HG03097 (cell line): ENCODE results near the gene VSIG4.

Experiments used
- ATAC-seq: cut with Tn5 transposase; IDR thresholded peaks from one replicate; pipeline ENCODE4 v1.9.1; 2021; ENCODE audit not compliant: unreplicated experiment, low FRiP score

The VSIG4 gene

GRCh38 chrX:66012094-66012534 lies 27.8 kb downstream of the VSIG4 start:
- peak; percentile 57 for ATAC-seq

DNA sequence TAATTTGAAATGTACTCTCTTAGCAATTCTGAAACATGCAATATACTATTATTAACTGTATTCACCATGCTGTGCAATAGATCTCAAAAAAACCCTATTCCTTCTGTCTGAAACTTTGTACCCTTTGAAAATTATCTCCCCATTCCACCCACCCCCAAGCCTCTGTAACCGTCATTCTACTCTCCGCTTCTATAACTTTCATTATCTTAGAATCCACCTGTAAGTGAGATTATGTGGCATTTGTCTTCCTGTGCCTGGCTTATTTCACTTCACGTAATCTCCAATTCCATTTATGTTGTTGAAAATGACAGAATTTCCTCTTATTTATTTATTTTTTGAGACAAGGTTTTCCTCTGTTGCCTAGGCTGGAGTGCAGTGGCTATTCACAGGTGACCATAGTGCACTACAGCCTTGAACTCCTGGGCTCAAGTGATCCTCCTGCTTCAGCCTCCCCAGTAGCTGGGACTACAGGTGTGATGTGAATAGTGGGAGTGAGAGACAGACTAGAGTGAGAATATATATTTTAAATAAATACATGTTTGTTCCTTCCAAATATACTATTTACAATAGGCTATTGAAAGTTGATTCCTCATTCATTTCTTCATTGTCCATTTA lies 30.5 kb downstream of the VSIG4 start:
- no peak for ATAC-seq

DNA sequence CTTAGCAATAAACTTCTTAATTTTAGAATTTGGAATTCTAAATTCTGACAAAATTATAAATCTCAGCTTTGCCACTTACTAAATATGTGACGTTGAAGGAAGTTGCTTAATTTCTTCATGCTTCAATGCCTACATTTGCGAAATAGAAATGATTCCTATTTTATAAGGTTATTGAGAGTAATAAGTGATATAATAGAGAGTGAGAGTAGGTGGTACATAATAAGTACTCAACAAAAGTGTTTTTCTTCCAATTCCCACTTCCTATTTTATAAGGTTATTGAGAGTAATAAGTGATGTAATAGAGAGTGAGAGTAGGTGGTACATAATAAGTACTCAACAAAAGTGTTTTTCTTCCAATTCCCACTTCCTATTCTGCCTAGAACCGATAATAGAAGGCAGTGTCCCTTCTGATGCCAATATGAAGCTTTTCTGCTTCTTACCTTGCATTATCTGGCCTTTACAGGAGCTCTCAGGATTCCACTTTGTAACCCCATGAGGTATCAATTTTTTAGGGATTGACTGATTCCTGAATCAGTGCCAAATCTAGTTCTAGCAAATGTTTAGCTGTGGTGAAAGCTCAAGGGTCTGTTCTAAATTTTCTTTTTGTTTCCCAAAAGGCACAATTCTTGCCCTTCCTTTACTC lies 31.4 kb downstream of the VSIG4 start:
- ATAC-seq, result no peak

GRCh38 chrX:66007851-66008250 lies 32.0 kb downstream of the VSIG4 start:
- no peak for ATAC-seq

DNA sequence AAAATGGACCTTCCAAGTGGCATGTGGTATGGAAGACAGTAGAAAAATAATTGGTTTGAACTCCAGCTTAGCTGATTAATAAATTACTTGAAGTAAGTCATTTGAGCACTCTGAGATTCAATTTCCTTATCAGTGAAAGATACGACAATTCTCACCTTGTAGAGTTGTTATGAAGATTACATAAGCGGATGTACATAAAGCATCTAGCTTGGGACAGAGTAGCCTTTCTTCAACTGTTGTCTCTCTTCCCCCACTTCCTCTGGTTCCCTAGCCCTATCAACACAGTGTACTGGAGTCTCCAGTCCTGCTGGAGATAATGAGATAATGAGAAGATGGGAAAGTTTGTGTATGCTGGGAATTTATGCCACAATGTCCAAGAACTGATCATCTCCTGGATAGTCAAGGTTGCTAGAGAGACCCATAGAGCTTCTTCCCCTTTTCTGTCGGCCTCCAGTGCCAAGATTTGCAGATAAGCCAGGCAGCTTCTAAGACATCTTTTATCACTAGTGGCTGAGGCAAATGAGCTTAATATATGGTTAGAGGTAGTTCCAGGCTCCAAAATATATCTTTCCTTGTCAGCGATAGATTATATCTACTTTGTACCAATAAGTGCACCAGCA lies 33.9 kb downstream of the VSIG4 start:
- no peak for ATAC-seq

DNA sequence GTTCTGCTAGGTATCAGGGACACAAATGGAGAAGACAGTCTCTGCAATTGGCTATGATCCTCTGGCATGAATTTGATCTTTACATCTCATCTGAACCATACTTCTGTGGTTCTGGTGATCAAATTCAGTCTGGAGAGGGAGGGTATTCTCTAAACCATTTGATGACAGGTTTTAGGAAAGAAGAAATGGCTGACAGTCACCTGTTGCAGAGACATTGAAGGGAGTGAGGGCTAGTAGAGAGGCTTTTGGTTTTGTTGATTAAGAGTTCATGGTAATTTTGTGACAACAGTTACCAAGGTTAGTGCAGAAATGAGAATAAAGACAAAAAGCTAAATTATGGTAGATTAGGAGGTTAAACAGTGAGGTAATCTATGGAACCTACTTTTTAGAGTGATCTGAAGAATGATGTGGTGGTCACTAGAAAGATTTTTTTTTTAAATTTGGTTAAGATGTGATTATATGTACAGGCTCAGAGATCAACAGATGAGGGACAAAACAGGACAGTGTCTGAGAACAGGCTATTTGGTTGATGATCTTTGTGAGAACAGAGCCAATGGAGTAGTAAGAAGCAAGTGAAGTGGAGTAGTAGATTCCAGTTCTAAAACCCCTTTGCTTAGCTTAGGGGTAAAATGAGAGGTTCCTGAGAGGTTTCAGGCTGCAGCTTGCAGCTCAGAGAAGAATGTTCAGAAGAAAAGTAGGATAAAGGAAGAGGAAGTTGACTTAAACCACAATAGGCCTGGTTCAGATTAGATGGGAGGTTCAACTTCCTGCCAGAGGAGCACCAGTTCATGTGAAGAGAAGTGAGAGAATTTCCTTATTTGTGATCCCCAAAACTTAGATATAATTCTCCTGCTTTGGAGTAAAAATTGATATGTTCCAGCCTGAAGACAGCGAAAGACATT lies 34.7 kb downstream of the VSIG4 start:
- no peak for ATAC-seq

GRCh38 chrX:66002824-66003680 lies 36.8 kb downstream of the VSIG4 start:
- ATAC-seq, result no peak

DNA sequence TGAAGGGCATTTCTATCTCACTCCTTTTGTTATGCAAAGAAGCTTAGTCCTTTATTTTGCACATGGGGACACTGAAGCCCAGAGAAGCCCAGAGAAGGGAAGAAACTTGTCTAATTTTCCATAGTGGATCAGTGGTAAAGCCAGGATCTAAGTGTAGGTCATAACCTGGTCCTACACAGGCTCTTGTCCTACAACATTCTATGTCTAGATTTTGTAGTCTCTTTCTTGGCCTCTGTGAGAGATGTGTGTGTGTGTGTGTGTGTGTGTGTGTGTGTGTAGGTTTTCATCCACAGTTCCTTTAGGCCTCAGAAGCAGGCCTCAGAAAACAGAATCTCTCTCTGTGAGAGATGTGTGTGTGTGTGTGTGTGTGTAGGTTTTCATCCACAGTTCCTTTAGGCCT lies 38.3 kb downstream of the VSIG4 start:
- no peak for ATAC-seq

DNA sequence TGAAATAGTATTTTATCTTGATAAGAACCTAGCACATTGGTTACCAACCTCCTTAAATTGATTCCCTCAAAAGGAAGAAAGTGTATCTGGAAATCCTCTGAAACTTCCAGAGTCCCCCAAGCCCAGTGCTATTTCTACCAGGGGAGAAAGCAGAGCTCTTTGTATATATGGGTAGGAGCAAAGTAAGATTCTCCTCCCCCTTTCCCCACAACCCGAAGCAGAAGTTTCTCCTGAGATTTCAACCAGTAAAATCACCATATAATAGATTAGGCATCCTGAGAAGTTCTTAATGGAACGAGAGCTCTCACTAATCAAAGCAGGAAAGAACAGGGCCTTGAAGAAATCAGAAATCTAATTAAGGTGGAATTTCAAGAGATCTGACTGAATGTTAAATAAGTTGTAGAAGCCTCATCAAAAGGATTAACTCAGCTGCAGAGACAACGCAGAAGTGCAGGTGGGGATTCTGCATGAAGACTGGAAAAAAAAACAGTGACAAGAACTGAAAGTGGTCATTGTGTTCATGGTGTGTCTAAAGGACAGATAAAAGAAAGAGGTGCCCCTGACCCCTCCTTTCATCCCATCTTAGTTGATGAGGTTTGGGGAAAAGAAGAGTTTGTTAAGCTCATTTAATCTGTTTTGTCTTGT lies 39.1 kb downstream of the VSIG4 start:
- no peak for ATAC-seq

DNA sequence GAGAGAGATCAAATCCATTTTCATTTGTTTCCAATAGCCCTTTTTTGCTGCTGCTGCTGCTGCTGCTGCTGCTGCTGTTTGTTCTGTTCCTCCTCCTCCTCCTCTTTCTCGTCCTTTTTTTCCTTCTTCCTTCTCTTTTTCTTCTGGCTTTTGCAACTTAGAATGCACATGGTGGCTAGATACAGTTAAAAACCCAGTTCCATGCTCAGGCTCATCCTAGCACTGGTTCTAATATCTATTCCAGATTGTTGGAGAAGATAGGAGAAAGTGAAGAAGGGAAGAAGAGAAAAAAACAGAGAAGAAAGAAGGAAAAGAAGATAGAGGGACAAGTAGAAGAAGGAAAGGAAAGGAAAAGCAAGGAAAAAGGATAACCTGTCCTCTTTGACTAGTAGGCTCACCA lies 39.7 kb downstream of the VSIG4 start:
- no peak for ATAC-seq

DNA sequence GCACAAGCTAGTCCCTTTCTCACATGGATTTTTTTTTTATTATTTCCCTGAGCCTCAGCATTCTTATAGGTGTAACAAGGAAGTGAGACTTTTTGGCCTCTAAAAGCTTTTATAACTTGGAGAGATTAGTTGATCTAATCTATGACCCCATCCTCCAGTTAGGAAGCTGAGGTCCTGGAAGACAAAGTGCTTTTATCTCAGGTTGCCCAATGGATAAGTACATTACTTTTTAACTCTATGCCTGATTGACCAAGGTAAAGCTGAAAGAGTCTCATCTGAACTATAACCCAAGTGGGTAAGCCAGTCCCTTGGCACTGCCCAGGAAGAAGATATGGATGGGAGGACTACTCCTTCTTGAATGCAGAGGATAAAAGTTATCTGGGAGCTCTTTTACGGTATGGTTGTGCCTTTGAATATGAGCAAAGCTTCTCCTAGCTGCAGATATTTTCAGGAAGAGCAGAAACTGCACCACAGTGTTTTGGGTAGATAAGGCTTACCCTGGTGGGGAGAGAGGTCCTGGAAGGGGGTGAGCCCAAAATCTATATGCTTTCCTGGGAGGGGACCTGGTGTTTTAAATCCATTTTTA lies 40.2 kb downstream of the VSIG4 start:
- no peak for ATAC-seq

GRCh38 chrX:65999029-65999562 lies 40.8 kb downstream of the VSIG4 start:
- no peak for ATAC-seq

GRCh38 chrX:65997978-65998717 lies 41.7 kb downstream of the VSIG4 start:
- no peak for ATAC-seq

GRCh38 chrX:65994519-65995506 lies 45.1 kb downstream of the VSIG4 start:
- no peak for ATAC-seq

DNA sequence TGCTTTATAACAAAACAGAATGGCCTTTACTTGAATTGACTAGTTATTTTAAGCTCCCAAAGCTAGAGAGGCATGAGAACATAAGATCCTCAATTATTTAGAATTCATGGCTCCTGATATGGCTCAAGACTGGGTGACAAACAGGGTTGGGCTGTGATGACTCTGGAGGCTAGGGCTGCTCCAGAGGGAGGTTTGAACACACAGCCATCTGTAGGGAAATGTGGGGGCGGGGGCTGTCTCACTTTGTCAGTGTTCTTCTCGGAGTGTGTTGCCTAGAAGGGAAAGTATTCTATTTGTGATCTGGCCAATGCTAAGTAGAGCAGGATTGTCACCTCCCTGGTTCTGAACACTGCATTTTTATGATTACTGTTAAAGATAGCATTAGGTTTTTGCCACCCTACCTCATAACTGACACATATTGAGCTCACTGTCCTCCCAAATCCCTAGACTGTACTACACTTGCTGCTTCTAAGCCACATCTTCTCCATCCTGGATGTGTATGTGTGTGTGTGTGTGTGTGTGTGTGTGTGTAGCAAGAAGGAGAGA lies 45.9 kb downstream of the VSIG4 start:
- no peak for ATAC-seq

- no peak for ATAC-seq
These were observed 46.5 kb downstream of the VSIG4 start for GRCh38 chrX:65993332-65993731.

DNA sequence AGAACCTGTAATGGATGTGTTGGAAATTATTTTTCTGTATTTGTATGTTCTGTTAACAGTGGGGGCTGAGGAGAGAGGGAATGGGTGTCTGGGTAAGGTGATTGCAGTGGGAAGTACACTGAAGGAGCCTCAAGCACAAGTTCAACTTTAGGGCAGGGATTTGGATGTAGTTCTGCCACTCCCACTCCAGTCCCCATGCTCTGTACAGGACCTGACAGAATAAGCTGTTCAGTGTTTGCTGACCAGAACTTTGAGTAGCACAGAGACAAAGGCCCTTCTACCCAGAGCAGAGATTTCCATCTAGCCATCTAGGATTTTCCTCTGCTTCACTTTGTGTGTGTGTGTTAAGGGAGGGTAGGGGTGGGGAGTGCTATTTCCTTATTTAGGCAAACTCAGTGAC lies 49.2 kb downstream of the VSIG4 start:
- no peak for ATAC-seq
